GM23248 (cell line): Measurements from ENCODE around the gene TCL1A.

Source experiments
- EZH2 ChIP-seq: fragments of 200-600 bp; sonication (generic); IDR thresholded peaks from 2 replicates; pipeline ENCODE4 v1.6.1; 2018; ENCODE audit warnings: antibody characterized with exemption, mild to moderate bottlenecking; ENCODE audit not compliant: insufficient read depth, poor library complexity, severe bottlenecking
- EZH2phosphoT487 ChIP-seq: fragments of 200-600 bp; sonication (generic); IDR thresholded peaks from 2 replicates; pipeline ENCODE4 v1.6.1; 2018; ENCODE audit warnings: antibody characterized with exemption, moderate library complexity, mild to moderate bottlenecking, low read depth; ENCODE audit not compliant: insufficient read depth

- TF ChIP-seq EZH2 = no peak
- no peak for TF ChIP-seq EZH2phosphoT487
Measured at GRCh38 chr14:95697764-95698163, 16.2 kb downstream of the TCL1A start.
